ENCODE measurements around the gene PANX2.
A peak's percentile ranks its signal among the peaks of the same experiment; 100 is the strongest.
"Not testable (repeated sequence)": the region's sequence is repeated elsewhere in the genome, so short reads cannot be mapped to it uniquely, and the experiment has no call there.

The PANX2 gene

DNA sequence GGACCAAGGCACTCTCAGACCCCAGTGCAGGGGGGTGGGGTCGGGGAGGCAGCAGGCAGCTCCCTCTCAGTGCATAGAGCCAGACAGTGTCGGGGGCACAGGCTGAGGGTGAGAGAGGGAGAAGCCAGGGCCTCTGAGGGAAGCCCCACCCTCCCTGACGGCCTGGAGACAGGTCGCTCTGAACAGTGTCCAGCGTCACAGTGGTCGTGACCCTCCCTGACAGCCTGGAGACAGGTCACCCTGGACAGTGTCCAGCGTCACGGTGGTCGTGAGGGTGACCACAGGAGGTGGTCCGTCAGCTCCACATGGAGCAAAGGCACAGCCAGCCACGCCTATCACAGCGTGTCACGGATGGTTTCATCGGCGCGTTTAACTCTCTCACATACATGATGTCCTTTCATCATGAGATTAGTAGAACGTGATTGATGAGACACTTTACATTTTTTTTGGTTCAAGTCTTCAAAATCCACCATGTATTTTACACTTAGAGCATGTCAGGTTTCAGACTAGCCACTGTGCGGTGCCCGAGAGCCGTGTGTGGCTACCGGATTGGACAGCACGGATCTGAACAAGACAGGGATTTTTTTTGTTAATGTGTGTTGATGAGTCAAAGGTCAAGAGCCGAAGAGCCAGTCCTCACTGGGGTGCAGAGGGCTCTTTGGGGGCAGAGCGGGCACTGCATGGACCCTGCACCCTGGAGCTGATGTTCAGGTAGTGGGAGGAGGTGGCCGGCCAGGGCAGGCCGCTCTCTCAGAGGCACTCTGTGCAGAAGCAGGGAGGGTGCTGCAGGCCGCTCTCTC lies 23.9 kb upstream of the PANX2 start:
- DNase-seq (ENCODE audit: low read depth in 4 of 4, low spot score in 1 of 4) = no peak

DNA sequence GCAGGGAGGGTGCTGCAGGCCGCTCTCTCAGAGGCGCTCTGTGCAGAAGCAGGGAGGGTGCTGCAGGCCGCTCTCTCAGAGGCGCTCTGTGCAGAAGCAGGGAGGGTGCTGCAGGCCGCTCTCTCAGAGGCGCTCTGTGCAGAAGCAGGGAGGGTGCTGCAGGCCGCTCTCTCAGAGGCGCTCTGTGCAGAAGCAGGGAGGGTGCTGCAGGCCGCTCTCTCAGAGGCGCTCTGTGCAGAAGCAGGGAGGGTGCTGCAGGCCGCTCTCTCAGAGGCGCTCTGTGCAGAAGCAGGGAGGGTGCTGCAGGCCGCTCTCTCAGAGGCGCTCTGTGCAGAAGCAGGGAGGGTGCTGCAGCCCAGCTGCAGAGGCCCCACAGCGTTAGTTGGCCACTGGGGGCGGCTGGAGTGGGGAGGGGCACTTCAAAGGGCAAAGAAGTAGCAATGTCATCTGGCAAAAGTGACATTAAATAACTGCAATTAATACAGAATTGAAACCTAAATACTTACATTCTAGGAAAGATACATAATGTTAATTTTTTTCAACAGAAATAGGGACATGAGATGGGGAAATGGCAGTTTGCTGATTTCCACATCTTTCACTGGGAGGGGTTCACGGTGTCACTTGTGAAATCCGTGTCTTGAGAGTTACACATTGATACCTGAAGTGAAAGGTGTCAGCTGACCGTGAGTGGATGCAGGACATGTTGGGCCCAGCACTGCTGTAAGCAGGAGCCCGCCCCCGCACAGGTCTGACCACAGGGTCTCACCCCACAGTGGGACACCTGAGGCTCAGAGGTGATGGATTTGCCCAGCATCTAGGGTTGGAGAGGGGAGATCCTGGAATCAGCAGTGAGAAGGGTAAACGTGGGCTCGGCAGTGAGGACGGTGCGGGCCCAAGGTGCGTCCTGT lies 23.0 kb upstream of the PANX2 start:
- DNase-seq (ENCODE audit: low read depth in 4 of 4, low spot score in 1 of 4) = not testable (repeated sequence)

DNA sequence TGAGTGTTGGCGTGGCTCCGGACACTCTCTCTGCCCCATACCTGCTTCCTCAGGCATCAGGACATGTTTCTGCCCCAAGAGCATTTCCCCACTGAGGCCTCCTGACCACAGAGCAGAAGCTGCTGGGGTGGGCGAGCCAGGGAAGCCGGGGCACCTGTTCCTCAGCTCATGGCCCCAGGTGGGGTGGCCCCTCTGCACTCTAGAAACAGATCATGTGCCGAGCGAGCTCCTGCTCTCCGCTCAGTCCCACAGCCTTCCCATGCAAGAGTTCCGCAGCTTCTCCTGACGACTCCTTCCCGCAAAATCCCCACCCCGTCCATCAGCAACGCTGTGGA lies 22.4 kb upstream of the PANX2 start:
- no peak for DNase-seq (ENCODE audit: low read depth in 4 of 4, low spot score in 1 of 4)

- DNase-seq (ENCODE audit: low read depth in 4 of 4, low spot score in 1 of 4) = peak; percentile 29 to 68 (median 57)
Observed at GRCh38 chr22:50148991-50149721, 21.4 kb upstream of the PANX2 start.

GRCh38 chr22:50150161-50151129 lies 20.1 kb upstream of the PANX2 start:
- no peak for DNase-seq (ENCODE audit: low read depth in 4 of 4, low spot score in 1 of 4)

DNA sequence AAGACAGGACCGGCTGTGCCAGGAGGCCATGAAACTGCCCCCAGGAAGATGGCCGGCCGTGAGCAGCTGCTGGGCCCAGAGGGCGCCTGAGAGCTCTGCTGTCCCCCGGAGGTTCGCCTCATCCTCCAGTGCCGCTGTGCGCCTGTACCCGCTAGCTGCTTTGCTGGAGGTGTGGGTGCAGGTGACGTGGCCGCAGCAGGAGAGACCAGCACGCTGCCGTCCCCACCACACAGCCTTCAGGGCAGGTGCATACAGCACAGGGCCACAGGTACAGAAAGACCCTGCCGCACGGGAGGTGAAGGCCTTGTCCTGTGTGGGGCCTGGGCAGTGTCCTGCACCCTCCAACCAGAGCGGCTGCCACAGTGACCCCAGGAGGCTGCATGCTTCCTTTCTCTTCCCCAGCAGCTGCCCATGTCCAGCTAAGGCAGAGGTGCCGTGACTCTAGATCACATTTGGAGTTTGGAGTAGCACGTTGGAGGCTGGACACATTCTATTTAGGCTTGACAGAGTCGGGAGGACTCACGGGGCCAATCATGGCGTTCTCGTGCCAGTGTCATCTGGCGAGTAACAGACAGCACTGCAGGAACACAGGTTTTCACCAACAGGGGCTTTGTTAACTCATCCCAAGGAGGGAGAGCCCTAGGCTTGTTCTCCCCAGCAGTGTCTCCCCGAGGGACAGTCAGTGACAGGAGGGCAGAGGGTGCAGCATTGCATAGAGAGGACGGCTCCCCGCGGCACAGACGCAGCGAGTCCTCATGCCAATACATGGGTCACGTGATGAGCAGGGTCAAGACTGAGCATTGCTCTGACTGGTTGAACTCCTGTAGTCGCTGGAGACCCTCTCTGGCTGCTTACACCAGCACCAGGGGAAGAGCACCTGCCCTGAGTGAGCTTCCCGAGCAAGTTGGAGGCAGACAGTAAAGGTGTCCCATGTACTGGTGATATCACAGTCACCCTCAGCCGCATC lies 18.7 kb upstream of the PANX2 start:
- DNase-seq (ENCODE audit: low read depth in 4 of 4, low spot score in 1 of 4) = no peak

GRCh38 chr22:50153056-50153755 lies 17.3 kb upstream of the PANX2 start:
- no peak for DNase-seq (ENCODE audit: low read depth in 4 of 4, low spot score in 1 of 4)

DNA sequence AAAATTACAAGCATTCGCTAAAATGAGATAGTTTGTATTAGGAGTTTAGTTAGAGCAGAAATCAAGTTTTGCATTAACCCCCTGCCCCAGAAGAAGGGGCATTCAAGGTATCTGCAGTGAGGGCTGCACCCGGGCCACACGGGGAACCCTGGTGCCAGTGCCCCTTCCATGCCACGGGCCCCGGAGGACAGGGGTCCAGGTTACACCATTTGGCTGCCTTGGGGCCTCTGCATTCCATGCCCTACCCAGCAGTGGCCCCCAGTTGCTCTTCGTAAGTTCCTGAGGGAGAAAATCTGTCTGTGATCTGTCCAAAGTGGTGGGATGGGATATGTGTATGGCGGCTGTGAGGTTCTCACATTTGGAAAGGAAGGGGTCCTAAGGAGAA lies 16.8 kb upstream of the PANX2 start:
- no peak for DNase-seq (ENCODE audit: low read depth in 4 of 4, low spot score in 1 of 4)

DNA sequence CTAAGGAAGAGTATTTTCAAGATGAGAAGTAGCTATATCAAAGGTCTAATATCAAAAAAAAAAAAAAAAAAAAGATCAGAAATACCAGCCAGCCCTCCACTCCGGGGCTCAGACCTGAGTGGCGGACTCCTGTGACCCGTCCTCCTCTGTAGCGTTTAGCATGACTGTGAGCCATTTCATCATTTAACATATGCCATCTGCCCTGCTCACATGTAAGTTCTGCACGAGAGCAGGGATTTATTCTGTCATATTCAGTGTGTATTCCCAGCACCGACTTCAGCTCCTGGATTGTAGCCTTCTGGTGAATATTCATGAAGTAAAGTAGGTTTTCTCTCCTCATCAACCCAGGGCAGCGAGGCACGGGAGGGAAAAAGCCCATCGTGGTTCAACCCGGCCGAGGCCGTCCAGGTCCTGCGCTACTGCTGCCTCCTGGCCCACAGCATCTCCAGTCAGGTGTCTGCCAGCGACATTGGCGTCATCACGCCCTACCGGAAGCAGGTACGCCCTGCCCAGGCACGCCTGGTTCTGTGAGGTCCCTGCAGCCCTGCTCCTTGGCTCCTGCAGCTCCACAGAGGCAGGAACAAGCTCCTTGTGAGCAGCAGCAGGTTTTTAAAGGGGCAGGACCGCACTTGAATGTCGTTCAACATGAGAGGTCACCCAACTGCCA lies 12.7 kb upstream of the PANX2 start:
- DNase-seq (ENCODE audit: low read depth in 4 of 4, low spot score in 1 of 4) = no peak

GRCh38 chr22:50160947-50161346 lies 9.6 kb upstream of the PANX2 start:
- no peak for DNase-seq (ENCODE audit: low read depth in 4 of 4, low spot score in 1 of 4)

GRCh38 chr22:50161508-50162390 lies 8.8 kb upstream of the PANX2 start:
- DNase-seq (ENCODE audit: low read depth in 4 of 4, low spot score in 1 of 4) = no peak

DNA sequence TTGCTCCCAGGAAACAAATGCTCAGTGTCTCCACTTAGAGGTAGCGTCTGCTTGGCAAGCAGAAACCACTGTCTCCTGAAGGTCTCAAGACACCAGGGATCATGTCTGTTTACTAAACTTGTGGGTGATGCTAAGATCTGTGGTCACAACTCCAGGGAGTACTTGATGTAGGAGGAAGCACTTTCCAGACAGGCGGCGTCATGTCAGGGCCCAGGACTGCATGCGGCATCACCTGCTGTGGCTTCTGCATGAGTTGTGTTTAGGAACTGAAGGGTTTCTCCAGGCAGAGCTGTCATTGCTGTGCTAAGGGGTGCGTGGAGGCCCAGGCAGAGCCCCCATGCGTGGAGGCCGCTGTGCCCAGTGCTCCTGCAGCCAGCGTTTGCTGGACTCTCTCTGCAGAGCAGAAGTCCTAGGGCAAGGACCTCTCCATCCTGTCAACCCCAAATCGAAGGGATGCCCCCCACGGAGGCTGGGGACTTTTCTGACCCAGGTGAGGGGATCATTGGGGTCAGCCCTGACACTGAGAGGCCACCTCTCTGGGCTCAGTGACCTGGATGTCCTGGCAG lies 8.1 kb upstream of the PANX2 start:
- DNase-seq (ENCODE audit: low read depth in 4 of 4, low spot score in 1 of 4) = no peak

DNA sequence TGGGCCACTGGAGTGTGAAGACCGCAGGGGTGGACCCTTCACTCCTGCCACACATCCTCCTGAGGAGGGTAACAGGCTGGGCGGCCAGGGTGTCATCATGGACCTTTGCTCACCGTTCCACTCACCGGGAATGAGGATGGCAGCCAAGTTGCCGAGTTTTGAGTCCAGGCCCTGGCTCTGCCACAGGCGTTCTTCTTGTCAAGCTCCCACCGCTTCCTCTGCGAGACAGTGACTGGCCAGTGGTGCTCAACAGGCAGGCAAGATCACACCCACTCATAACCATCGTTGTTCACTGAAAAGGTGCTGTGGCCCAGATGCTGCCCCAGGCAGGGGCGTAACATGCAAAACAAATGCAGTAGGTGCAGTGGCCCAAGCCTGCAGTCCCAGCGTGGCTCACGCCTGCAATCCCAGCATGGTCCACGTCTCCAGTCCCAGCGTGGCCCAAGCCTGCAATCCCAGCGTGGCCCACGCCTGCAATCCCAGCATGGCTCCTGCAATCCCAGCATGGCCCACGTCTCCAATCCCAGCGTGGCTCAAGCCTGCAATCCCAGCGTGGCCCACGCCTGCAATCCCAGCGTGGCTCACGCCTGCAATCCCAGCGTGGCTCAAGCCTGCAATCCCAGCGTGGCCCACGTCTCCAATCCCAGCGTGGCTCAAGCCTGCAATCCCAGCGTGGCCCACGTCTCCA lies 5.0 kb upstream of the PANX2 start:
- no peak for DNase-seq (ENCODE audit: low read depth in 4 of 4, low spot score in 1 of 4)

- no peak for DNase-seq (ENCODE audit: low read depth in 4 of 4, low spot score in 1 of 4)
Observed at GRCh38 chr22:50167689-50168489, 2.6 kb upstream of the PANX2 start.

GRCh38 chr22:50168490-50169180 lies 1.9 kb upstream of the PANX2 start:
- not testable (repeated sequence) for DNase-seq (ENCODE audit: low read depth in 4 of 4, low spot score in 1 of 4)
